ENCODE data around the gene UBE2E2. TPM values are rescaled to one million over a fixed set of nuclear protein-coding genes. Genes with fewer than 3 reads are reported as not detected.

UBE2E2 gene
- total RNA-seq, 1 donor from 2014 or later = 89.8 TPM

- Histone ChIP-seq H3K9me3 (ENCODE audit: low read depth) (no peaks in the 10 kb centered on the region), H4K20me1 (ENCODE audit: low read depth) (peaks cover 70% of the 10 kb centered on the region), H3K9ac (no peak overlapping the region), H3K79me2 (ENCODE audit: low read depth) (peaks cover 73% of the 10 kb centered on the region), H3K4me2 (no peak overlapping the region), H3K4me1 (no peaks in the 10 kb centered on the region), H3K27me3 (no peaks in the 10 kb centered on the region), H3K27ac (no peak overlapping the region), H3F3A (ENCODE audit: low read depth) (no peaks in the 10 kb centered on the region), H3K36me3 (no peaks in the 10 kb centered on the region), H2AFZ (replicated peaks) (no peak overlapping the region), H3K4me3 (no peak overlapping the region)
- Mint-ChIP-seq H3K27me3 (ENCODE audit: insufficient read depth, low read depth) (peaks cover 4% of the 10 kb centered on the region), H3K36me3 (peaks cover 2% of the 10 kb centered on the region), H3K4me1 (no peaks in the 10 kb centered on the region), H3K4me3 (no peak overlapping the region), H3K27ac (no peak overlapping the region), H3K9me3 (no peaks in the 10 kb centered on the region)
- DNase-seq (ENCODE audit: low spot score) = no peak
- no peak for TF ChIP-seq EZH2 (IDR thresholded peaks at IDR 0.05)
- no peak for TF ChIP-seq CTCF (IDR thresholded peaks at IDR 0.05)
- no peak for TF ChIP-seq EZH2phosphoT487 (IDR thresholded peaks at IDR 0.05)
Measured at GRCh38 chr3:23235264-23235663, 32.1 kb downstream of the UBE2E2 start.

GRCh38 chr3:23236890-23237289 lies 33.8 kb downstream of the UBE2E2 start:
- Mint-ChIP-seq H3K36me3 (peaks cover 2% of the 10 kb centered on the region), H3K4me1 (peaks cover 9% of the 10 kb centered on the region), H3K27ac (no peak overlapping the region), H3K27me3 (ENCODE audit: insufficient read depth, low read depth) (peaks cover 4% of the 10 kb centered on the region), H3K9me3 (no peaks in the 10 kb centered on the region), H3K4me3 (no peak overlapping the region)
- no peak overlapping the region for H2AFZ ChIP-seq (replicated peaks)
- TF ChIP-seq CTCF (IDR thresholded peaks at IDR 0.05) (no peak), EZH2 (IDR thresholded peaks at IDR 0.05) (no peak), EZH2phosphoT487 (IDR thresholded peaks at IDR 0.05) (no peak)
- no peak for DNase-seq (ENCODE audit: low spot score)
- peaks cover 82% of the 10 kb centered on the region for H3K79me2 ChIP-seq (ENCODE audit: low read depth)
- no peak overlapping the region for H3K4me2 ChIP-seq
- H3K36me3 ChIP-seq = no peaks in the 10 kb centered on the region
- no peak overlapping the region for H3K9ac ChIP-seq
- no peak overlapping the region for H3K4me3 ChIP-seq
- peaks cover 5% of the 10 kb centered on the region for H3K4me1 ChIP-seq
- peaks cover 79% of the 10 kb centered on the region for H4K20me1 ChIP-seq (ENCODE audit: low read depth)
- H3K27ac ChIP-seq = no peak overlapping the region
- no peaks in the 10 kb centered on the region for H3F3A ChIP-seq (ENCODE audit: low read depth)
- H3K9me3 ChIP-seq (ENCODE audit: low read depth) = no peaks in the 10 kb centered on the region
- H3K27me3 ChIP-seq = no peaks in the 10 kb centered on the region

DNA sequence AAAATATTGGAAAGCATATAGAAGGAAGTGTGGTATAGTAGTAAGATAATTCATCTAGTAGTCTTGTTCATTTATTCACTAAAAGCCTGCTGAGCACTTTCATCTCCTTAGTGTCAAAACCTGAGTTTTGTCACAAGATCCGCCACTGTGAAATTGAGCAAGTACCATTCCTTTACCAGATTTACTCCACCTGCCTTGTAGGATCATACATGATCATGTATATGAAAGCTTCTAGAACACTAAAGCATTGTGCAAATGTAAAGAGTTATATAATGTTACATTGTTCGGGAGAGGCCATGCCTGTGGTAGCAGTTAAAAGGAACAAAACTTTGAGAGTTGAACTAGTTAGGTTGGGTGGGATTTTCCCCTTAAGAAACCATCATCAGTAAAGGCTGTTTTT lies 35.0 kb downstream of the UBE2E2 start:
- Histone ChIP-seq H3K4me3 (no peak overlapping the region), H3K9me3 (ENCODE audit: low read depth) (no peaks in the 10 kb centered on the region), H2AFZ (replicated peaks) (no peak overlapping the region), H4K20me1 (ENCODE audit: low read depth) (peaks cover 74% of the 10 kb centered on the region), H3K27ac (no peak overlapping the region), H3K27me3 (no peaks in the 10 kb centered on the region), H3K79me2 (ENCODE audit: low read depth) (peaks cover 81% of the 10 kb centered on the region), H3K9ac (no peak overlapping the region), H3K4me1 (peaks cover 5% of the 10 kb centered on the region), H3K36me3 (no peaks in the 10 kb centered on the region), H3F3A (ENCODE audit: low read depth) (no peaks in the 10 kb centered on the region), H3K4me2 (no peak overlapping the region)
- no peaks in the 10 kb centered on the region for H3K36me3 Mint-ChIP-seq
- H3K27ac Mint-ChIP-seq = no peak overlapping the region
- H3K27me3 Mint-ChIP-seq (ENCODE audit: insufficient read depth, low read depth) = peaks cover 4% of the 10 kb centered on the region
- H3K9me3 Mint-ChIP-seq = no peaks in the 10 kb centered on the region
- TF ChIP-seq EZH2phosphoT487 (IDR thresholded peaks at IDR 0.05) = no peak
- no peak for TF ChIP-seq EZH2 (IDR thresholded peaks at IDR 0.05)
- TF ChIP-seq CTCF (IDR thresholded peaks at IDR 0.05) = no peak
- no peak overlapping the region for H3K4me3 Mint-ChIP-seq
- DNase-seq (ENCODE audit: low spot score) = no peak
- H3K4me1 Mint-ChIP-seq = peaks cover 9% of the 10 kb centered on the region
